ENCODE data around the gene MPC1L. TPM values are rescaled to one million over a fixed set of nuclear protein-coding genes. Genes with fewer than 3 reads are reported as not detected.

MPC1L gene
- total RNA-seq, 1 experiment from 2014 or later = not detected

DNA sequence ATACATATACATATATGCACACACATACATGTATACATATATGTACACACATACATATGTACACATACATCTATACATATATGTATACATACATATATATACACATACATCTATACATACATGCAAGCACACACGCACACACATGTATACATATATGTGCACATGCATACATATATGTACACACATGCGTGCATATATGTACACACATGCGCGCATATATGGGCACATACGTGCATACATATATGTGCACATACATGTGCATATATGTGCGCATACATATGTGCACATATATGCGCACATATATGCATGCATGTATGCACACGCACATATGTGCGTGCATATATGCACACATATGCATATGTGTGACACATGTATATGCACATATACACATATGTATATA lies 7.3 kb upstream of the MPC1L start:
- ATAC-seq (no peak), DNase-seq (ENCODE audit: low spot score) (no peak)
- H3K4me1 Mint-ChIP-seq = no peaks in the 10 kb centered on the region
- TF ChIP-seq GABPB1 (CRISPR knock-in tag; IDR thresholded peaks at IDR 0.05) = no peak
- no peak for TF ChIP-seq SOX15 (CRISPR knock-in tag; IDR thresholded peaks at IDR 0.05)
- TF ChIP-seq, protein P1, sequence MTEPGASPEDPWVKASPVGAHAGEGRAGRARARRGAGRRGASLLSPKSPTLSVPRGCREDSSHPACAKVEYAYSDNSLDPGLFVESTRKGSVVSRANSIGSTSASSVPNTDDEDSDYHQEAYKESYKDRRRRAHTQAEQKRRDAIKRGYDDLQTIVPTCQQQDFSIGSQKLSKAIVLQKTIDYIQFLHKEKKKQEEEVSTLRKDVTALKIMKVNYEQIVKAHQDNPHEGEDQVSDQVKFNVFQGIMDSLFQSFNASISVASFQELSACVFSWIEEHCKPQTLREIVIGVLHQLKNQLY (CRISPR knock-in tag; IDR thresholded peaks at IDR 0.05) = no peak
- no peak for TF ChIP-seq ATF6 (CRISPR knock-in tag; IDR thresholded peaks at IDR 0.05)
- TF ChIP-seq, protein P2, sequence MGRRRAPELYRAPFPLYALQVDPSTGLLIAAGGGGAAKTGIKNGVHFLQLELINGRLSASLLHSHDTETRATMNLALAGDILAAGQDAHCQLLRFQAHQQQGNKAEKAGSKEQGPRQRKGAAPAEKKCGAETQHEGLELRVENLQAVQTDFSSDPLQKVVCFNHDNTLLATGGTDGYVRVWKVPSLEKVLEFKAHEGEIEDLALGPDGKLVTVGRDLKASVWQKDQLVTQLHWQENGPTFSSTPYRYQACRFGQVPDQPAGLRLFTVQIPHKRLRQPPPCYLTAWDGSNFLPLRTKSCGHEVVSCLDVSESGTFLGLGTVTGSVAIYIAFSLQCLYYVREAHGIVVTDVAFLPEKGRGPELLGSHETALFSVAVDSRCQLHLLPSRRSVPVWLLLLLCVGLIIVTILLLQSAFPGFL (CRISPR knock-in tag; IDR thresholded peaks at IDR 0.05; ENCODE audit: borderline replicate concordance) = no peak
- no peak for TF ChIP-seq ZBTB21 (CRISPR knock-in tag; IDR thresholded peaks at IDR 0.05; ENCODE audit: borderline replicate concordance)
- no peak for TF ChIP-seq MAX (CRISPR knock-in tag; IDR thresholded peaks at IDR 0.05)
- TF ChIP-seq, protein P3, sequence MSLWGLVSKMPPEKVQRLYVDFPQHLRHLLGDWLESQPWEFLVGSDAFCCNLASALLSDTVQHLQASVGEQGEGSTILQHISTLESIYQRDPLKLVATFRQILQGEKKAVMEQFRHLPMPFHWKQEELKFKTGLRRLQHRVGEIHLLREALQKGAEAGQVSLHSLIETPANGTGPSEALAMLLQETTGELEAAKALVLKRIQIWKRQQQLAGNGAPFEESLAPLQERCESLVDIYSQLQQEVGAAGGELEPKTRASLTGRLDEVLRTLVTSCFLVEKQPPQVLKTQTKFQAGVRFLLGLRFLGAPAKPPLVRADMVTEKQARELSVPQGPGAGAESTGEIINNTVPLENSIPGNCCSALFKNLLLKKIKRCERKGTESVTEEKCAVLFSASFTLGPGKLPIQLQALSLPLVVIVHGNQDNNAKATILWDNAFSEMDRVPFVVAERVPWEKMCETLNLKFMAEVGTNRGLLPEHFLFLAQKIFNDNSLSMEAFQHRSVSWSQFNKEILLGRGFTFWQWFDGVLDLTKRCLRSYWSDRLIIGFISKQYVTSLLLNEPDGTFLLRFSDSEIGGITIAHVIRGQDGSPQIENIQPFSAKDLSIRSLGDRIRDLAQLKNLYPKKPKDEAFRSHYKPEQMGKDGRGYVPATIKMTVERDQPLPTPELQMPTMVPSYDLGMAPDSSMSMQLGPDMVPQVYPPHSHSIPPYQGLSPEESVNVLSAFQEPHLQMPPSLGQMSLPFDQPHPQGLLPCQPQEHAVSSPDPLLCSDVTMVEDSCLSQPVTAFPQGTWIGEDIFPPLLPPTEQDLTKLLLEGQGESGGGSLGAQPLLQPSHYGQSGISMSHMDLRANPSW (CRISPR knock-in tag; conservative IDR thresholded peaks at IDR 0.05; ENCODE audit: low read depth) = no peak
- no peak for TF ChIP-seq ELF4 (CRISPR knock-in tag; IDR thresholded peaks at IDR 0.05; ENCODE audit: low read depth)
- TF ChIP-seq CREB1 (CRISPR knock-in tag; IDR thresholded peaks at IDR 0.05) = no peak
- no peak for TF ChIP-seq ZNF396 (CRISPR knock-in tag; IDR thresholded peaks at IDR 0.05; ENCODE audit: borderline replicate concordance)
- no peak for TF ChIP-seq TEAD1 (CRISPR knock-in tag; IDR thresholded peaks at IDR 0.05)
- TF ChIP-seq KAT7 (CRISPR knock-in tag; IDR thresholded peaks at IDR 0.05; ENCODE audit: borderline replicate concordance) = no peak
- TF ChIP-seq E2F5 (CRISPR knock-in tag; IDR thresholded peaks at IDR 0.05) = no peak
- no peak for TF ChIP-seq TEAD4 (CRISPR knock-in tag; IDR thresholded peaks at IDR 0.05)
- TF ChIP-seq, protein P4, sequence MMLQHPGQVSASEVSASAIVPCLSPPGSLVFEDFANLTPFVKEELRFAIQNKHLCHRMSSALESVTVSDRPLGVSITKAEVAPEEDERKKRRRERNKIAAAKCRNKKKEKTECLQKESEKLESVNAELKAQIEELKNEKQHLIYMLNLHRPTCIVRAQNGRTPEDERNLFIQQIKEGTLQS (CRISPR knock-in tag; conservative IDR thresholded peaks at IDR 0.05) = no peak
- TF ChIP-seq MXD4 (CRISPR knock-in tag; IDR thresholded peaks at IDR 0.05; ENCODE audit: borderline replicate concordance) = no peak
- no peaks in the 10 kb centered on the region for H3K27me3 Mint-ChIP-seq (ENCODE audit: low read depth)
- H3K36me3 Mint-ChIP-seq = no peaks in the 10 kb centered on the region
- H3K27ac Mint-ChIP-seq = no peak overlapping the region
- no peaks in the 10 kb centered on the region for H3K9me3 Mint-ChIP-seq
- H3K4me3 Mint-ChIP-seq = no peak overlapping the region
- ChIA-PET POLR2A (no interaction called here), CTCF (no interaction called here)

GRCh38 chrX:40617566-40617965 lies 5.7 kb upstream of the MPC1L start:
- DNase-seq (ENCODE audit: low spot score) = no peak
- POLR2A ChIA-PET = no interaction called here
- no peak overlapping the region for H3K4me3 Mint-ChIP-seq
- no peaks in the 10 kb centered on the region for H3K4me1 Mint-ChIP-seq
- no peaks in the 10 kb centered on the region for H3K36me3 Mint-ChIP-seq
- no peak for ATAC-seq
- TF ChIP-seq ZNF138 (CRISPR knock-in tag; conservative IDR thresholded peaks at IDR 0.05) = no peak
- no peak for TF ChIP-seq ATF6 (CRISPR knock-in tag; IDR thresholded peaks at IDR 0.05)
- no peak for TF ChIP-seq CBFB (CRISPR knock-in tag; IDR thresholded peaks at IDR 0.05; ENCODE audit: low read depth)
- TF ChIP-seq, protein P5, sequence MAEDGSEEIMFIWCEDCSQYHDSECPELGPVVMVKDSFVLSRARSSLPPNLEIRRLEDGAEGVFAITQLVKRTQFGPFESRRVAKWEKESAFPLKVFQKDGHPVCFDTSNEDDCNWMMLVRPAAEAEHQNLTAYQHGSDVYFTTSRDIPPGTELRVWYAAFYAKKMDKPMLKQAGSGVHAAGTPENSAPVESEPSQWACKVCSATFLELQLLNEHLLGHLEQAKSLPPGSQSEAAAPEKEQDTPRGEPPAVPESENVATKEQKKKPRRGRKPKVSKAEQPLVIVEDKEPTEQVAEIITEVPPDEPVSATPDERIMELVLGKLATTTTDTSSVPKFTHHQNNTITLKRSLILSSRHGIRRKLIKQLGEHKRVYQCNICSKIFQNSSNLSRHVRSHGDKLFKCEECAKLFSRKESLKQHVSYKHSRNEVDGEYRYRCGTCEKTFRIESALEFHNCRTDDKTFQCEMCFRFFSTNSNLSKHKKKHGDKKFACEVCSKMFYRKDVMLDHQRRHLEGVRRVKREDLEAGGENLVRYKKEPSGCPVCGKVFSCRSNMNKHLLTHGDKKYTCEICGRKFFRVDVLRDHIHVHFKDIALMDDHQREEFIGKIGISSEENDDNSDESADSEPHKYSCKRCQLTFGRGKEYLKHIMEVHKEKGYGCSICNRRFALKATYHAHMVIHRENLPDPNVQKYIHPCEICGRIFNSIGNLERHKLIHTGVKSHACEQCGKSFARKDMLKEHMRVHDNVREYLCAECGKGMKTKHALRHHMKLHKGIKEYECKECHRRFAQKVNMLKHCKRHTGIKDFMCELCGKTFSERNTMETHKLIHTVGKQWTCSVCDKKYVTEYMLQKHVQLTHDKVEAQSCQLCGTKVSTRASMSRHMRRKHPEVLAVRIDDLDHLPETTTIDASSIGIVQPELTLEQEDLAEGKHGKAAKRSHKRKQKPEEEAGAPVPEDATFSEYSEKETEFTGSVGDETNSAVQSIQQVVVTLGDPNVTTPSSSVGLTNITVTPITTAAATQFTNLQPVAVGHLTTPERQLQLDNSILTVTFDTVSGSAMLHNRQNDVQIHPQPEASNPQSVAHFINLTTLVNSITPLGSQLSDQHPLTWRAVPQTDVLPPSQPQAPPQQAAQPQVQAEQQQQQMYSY (CRISPR knock-in tag; IDR thresholded peaks at IDR 0.05) = no peak
- TF ChIP-seq NR1H2 (CRISPR knock-in tag; IDR thresholded peaks at IDR 0.05) = no peak
- no peaks in the 10 kb centered on the region for H3K27me3 Mint-ChIP-seq (ENCODE audit: low read depth)
- no peak overlapping the region for H3K27ac Mint-ChIP-seq
- no peaks in the 10 kb centered on the region for H3K9me3 Mint-ChIP-seq
- CTCF ChIA-PET = interaction anchor here (1.8 kb wide), 1 partner anchor 74 kb away, joined by 5 read pairs; no protein-coding TSS in a partner anchor

Measured in WTC11 (cell line).